ENCODE data around the gene B4GALT5.

Gene B4GALT5

GRCh38 chr20:49644980-49645565 lies 68.6 kb downstream of the B4GALT5 start:
- TF ChIP-seq POLR2A (IDR thresholded peaks at IDR 0.05; ENCODE audit: low read depth, low read length), result no peak
- no peak for TF ChIP-seq TAF1 (IDR thresholded peaks at IDR 0.05; ENCODE audit: borderline replicate concordance, low read depth, low read length)
- DNase-seq (ENCODE audit: insufficient read length) (no peak), FAIRE-seq (no peak)

- TF ChIP-seq POLR2A (IDR thresholded peaks at IDR 0.05; ENCODE audit: low read depth, low read length) (no peak), POLR2AphosphoS5 (IDR thresholded peaks at IDR 0.05; ENCODE audit: low read depth, low read length) (no peak), TAF1 (IDR thresholded peaks at IDR 0.05; ENCODE audit: borderline replicate concordance, low read depth, low read length) (no peak)
- FAIRE-seq (no peak), DNase-seq (ENCODE audit: insufficient read length) (no peak)
Observed at GRCh38 chr20:49642816-49643215, 70.9 kb downstream of the B4GALT5 start.

GRCh38 chr20:49641683-49642656 lies 71.7 kb downstream of the B4GALT5 start:
- FAIRE-seq, result no peak
- DNase-seq (ENCODE audit: insufficient read length), result no peak
- TF ChIP-seq POLR2A (IDR thresholded peaks at IDR 0.05; ENCODE audit: low read depth, low read length) (no peak), POLR2AphosphoS5 (IDR thresholded peaks at IDR 0.05; ENCODE audit: low read depth, low read length) (no peak), TAF1 (IDR thresholded peaks at IDR 0.05; ENCODE audit: borderline replicate concordance, low read depth, low read length) (no peak)

- no peak for DNase-seq (ENCODE audit: insufficient read length)
- TF ChIP-seq TAF1 (IDR thresholded peaks at IDR 0.05; ENCODE audit: borderline replicate concordance, low read depth, low read length) (no peak), POLR2A (IDR thresholded peaks at IDR 0.05; ENCODE audit: low read depth, low read length) (no peak), POLR2AphosphoS5 (IDR thresholded peaks at IDR 0.05; ENCODE audit: low read depth, low read length) (no peak)
- no peak for FAIRE-seq
Observed at GRCh38 chr20:49637046-49637637, 76.5 kb downstream of the B4GALT5 start.

GRCh38 chr20:49636447-49636846 lies 77.2 kb downstream of the B4GALT5 start:
- no peak for DNase-seq (ENCODE audit: insufficient read length)
- no peak for TF ChIP-seq TAF1 (IDR thresholded peaks at IDR 0.05; ENCODE audit: borderline replicate concordance, low read depth, low read length)
- TF ChIP-seq POLR2A (IDR thresholded peaks at IDR 0.05; ENCODE audit: low read depth, low read length), result no peak
- TF ChIP-seq POLR2AphosphoS5 (IDR thresholded peaks at IDR 0.05; ENCODE audit: low read depth, low read length), result no peak
- no peak for FAIRE-seq

GRCh38 chr20:49635866-49636265 lies 77.8 kb downstream of the B4GALT5 start:
- FAIRE-seq (no peak), DNase-seq (ENCODE audit: insufficient read length) (no peak)
- TF ChIP-seq POLR2A (IDR thresholded peaks at IDR 0.05; ENCODE audit: low read depth, low read length), result no peak
- TF ChIP-seq TAF1 (IDR thresholded peaks at IDR 0.05; ENCODE audit: borderline replicate concordance, low read depth, low read length), result no peak
- TF ChIP-seq POLR2AphosphoS5 (IDR thresholded peaks at IDR 0.05; ENCODE audit: low read depth, low read length), result no peak

GRCh38 chr20:49635166-49635565 lies 78.5 kb downstream of the B4GALT5 start:
- no peak for TF ChIP-seq TAF1 (IDR thresholded peaks at IDR 0.05; ENCODE audit: borderline replicate concordance, low read depth, low read length)

GRCh38 chr20:49634116-49634515 lies 79.6 kb downstream of the B4GALT5 start:
- TF ChIP-seq POLR2A (IDR thresholded peaks at IDR 0.05; ENCODE audit: low read depth, low read length) (no peak), POLR2AphosphoS5 (IDR thresholded peaks at IDR 0.05; ENCODE audit: low read depth, low read length) (no peak), TAF1 (IDR thresholded peaks at IDR 0.05; ENCODE audit: borderline replicate concordance, low read depth, low read length) (no peak)
- no peak for FAIRE-seq
- DNase-seq (ENCODE audit: insufficient read length), result no peak

More at GRCh38 chr20:49635166-49635565, 78.5 kb downstream of the B4GALT5 start:
- no peak for FAIRE-seq
- DNase-seq (ENCODE audit: insufficient read length), result no peak

- FAIRE-seq (no peak), DNase-seq (ENCODE audit: insufficient read length) (no peak)
- TF ChIP-seq POLR2AphosphoS5 (IDR thresholded peaks at IDR 0.05; ENCODE audit: low read depth, low read length) (no peak), POLR2A (IDR thresholded peaks at IDR 0.05; ENCODE audit: low read depth, low read length) (no peak), TAF1 (IDR thresholded peaks at IDR 0.05; ENCODE audit: borderline replicate concordance, low read depth, low read length) (no peak)
Observed at GRCh38 chr20:49633643-49634042, 80.0 kb downstream of the B4GALT5 start.

- FAIRE-seq (no peak), DNase-seq (ENCODE audit: insufficient read length) (no peak)
- no peak for TF ChIP-seq POLR2AphosphoS5 (IDR thresholded peaks at IDR 0.05; ENCODE audit: low read depth, low read length)
- TF ChIP-seq POLR2A (IDR thresholded peaks at IDR 0.05; ENCODE audit: low read depth, low read length), result no peak
- no peak for TF ChIP-seq TAF1 (IDR thresholded peaks at IDR 0.05; ENCODE audit: borderline replicate concordance, low read depth, low read length)
Observed at GRCh38 chr20:49633023-49633422, 80.7 kb downstream of the B4GALT5 start.

- DNase-seq (ENCODE audit: insufficient read length), result no peak
- no peak for FAIRE-seq
- TF ChIP-seq TAF1 (IDR thresholded peaks at IDR 0.05; ENCODE audit: borderline replicate concordance, low read depth, low read length), result no peak
- peak; percentile 51; the same call in 1 of the 2 replicates for TF ChIP-seq POLR2AphosphoS5 (IDR thresholded peaks at IDR 0.05; ENCODE audit: low read depth, low read length)
Observed at GRCh38 chr20:49631856-49632418, 81.7 kb downstream of the B4GALT5 start.
